ENCODE measurements around the gene DNAI4.
"Not testable (repeated sequence)": the region's sequence is repeated elsewhere in the genome, so short reads cannot be mapped to it uniquely, and the experiment has no call there.

Gene DNAI4

DNA sequence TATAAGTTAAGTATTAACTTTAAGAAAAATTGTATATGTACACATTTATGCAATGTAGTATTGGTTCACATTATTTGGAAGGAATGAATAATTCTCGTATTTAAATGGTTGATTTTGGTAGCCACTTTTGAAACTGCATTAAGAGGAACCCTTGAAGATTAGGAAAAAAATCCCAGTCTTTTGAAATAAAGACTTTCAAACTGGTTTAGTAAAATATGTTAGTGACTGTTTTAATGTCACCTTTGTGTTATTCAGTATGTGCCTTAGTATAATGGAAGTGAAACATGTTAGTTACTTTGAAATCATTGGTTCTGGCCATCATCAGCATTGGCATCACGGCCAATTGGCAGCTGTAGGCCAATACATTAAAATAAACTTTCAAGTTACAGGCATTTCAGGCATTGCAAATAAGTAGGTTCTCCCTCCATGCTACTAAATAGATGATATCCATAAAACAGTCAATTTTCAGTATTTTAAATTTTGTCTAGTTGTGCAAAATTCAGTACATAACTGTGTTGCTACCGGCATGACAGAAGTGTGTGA is 4.6 kb upstream of the DNAI4 start:
- no peak for DNase-seq (ENCODE audit: low read depth)

GRCh38 chr1:66927528-66927927 is 2.9 kb upstream of the DNAI4 start:
- DNase-seq (ENCODE audit: low read depth): no peak

DNA sequence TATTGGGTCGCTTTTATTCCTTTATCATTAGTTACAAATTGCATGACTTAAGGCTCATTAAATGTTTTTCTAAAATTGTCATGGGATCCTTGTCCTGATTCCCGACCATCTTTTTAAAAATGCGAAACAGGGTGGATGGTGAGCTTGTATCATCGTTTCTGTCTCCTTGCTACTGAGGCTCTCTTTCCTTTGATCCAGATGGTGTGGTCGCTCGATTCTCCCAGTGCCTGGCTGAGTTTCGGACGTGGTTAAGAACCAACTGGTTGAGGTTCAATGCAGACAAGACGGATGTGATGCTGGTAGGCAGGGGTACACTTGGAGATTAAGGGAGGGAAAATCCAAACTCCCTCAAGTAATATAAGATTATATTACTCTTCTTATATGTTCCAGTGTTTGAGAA is 1.3 kb upstream of the DNAI4 start:
- DNase-seq (ENCODE audit: low read depth): no peak

DNA sequence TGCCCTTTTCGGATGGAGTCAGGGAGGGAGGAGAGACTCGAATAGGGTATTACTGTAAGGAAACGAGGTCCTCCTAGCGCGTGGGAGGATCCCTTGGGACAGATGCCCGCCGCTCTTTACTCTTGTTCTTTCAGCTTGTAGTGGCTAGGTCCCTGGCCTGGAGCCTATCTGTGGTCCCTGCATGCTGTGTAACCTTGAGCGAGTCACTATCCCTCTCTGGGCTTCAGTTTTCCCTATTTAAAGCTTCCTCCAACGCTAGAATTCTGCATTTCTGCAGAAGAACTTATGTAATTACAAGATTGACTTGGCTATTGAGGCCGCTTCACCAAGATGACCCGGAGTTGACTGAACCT is 878 bp upstream of the DNAI4 start:
- no peak for DNase-seq (ENCODE audit: low read depth)

- DNase-seq (ENCODE audit: low read depth): no peak
Measured at GRCh38 chr1:66920543-66920942, 4.1 kb downstream of the DNAI4 start.

DNA sequence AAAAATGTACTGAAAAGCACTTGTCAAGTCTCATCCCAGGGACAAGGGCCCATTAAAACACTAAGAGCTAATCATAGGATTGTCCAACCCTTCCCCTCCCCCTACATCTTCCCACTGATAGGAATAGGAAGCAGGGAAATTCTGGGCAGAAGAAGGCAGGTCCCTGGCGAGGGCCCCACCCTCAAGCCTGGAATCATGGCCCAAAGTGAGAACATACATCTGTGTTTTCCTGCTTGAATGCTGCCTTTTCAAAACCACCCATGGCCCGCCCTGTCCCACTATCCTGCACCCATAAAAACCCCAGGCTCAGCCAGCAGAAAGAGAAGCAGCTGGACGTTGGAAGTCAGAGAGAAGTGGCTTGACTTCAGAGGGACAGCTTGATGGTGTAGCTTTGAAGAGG is 4.8 kb downstream of the DNAI4 start:
- no peak for DNase-seq (ENCODE audit: low read depth)

DNA sequence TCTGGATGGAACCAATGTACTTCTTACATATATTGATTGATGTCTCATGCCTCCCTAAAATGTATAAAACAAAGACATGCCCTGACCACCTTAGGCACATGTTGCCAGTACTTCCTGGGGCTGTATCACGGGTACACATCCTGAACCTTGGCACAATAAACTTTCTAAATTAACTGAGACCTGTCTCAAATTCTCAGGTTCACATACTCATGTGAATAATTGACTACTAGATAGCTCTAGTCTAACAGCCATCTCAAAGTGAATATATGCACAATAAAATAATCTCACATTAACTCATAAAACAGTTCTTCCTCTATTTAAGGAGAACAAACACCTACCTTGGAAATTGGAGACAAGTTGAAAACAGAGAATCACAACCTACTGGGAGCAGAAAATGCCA is 5.6 kb downstream of the DNAI4 start:
- DNase-seq (ENCODE audit: low read depth): no peak

GRCh38 chr1:66917476-66917875 is 7.2 kb downstream of the DNAI4 start:
- DNase-seq (ENCODE audit: low read depth): no peak

GRCh38 chr1:66916320-66916719 is 8.3 kb downstream of the DNAI4 start:
- no peak for DNase-seq (ENCODE audit: low read depth)

- not testable (repeated sequence) for DNase-seq (ENCODE audit: low read depth)
Measured at GRCh38 chr1:66915203-66915602, 9.5 kb downstream of the DNAI4 start.

GRCh38 chr1:66893712-66894111 is 30.9 kb downstream of the DNAI4 start:
- no peak for DNase-seq (ENCODE audit: low read depth)

DNA sequence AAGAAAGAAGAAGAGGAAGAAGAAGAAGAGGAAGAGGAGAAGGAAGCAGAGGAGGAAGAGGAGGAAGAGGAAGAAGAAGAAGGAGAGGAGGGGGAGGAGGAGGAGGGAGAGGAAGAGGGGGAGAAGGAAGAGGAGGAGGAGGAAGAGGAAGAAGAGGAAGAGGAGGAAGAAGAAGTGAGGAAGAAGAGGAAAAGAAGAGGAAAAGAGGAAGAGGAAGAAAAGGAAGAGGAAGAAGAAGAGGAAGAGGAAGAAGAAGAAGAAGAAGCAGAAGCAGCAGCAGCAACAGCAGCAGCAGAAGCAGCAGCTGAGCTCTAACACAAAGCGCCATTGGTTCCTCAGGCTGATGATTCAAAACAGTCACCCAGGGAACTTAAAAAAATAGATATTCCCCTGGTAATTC is 34.0 kb downstream of the DNAI4 start:
- DNase-seq (ENCODE audit: low read depth): no peak

DNA sequence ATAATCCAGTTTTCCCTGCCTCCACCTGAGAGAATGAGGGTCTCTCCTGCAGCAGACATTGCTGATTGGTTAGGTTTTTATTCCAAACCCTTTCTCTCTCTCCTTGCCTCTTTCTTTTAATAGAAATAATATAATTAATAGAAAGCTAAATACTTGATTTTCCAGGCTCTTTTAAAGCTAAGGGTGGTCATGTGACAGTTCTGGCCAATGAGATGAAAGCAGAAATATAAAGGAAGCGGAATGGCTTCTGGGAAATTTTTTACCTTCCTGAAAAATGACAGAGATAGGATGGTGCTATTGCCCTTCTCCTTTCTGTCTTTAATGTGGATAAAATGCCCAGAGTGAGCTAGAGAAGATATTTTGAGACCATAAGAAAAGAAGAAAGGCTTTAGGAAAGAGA is 35.6 kb downstream of the DNAI4 start:
- DNase-seq (ENCODE audit: low read depth): no peak

DNA sequence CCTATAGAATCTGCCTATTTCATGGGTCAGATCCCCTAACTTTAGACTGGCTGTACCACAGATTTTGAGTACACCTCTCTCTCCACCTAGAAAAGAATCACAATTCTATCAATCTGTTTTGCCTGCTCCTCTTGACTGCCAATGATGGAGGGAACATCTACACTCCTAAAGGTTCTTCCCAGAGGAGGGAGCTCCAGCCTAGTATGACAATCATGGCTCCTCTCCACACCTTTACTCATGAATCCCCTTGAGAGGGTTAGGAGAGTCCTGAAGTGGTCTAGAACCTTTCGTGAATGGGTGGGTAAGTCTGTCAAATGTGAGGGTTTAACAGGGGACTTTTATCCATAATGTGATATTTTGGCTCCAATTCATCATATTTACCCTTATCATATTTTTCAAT is 48.0 kb downstream of the DNAI4 start:
- DNase-seq (ENCODE audit: low read depth): no peak

- no peak for DNase-seq (ENCODE audit: low read depth)
Measured at GRCh38 chr1:66873111-66873510, 51.5 kb downstream of the DNAI4 start.

DNA sequence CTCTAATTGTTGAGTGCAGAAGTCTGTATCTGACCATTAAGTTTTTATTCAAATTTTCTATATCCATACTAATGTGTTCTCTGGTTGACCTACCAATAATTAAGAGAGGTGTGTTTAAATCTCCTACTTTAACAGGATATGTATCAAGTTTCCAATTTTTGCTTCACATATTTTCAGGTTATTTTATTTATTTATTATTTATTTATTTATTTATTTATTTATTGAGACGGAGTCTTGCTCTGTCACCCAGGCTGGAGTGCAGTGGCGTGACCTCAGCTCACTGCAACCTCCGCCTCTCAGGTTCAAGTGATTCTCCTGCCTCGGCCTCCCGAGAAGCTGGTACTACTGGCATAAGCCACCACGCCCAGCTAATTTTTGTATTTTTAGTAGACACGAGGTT is 52.6 kb downstream of the DNAI4 start:
- DNase-seq (ENCODE audit: low read depth): not testable (repeated sequence)

- DNase-seq (ENCODE audit: low read depth): no peak
Measured at GRCh38 chr1:66867501-66867900, 57.2 kb downstream of the DNAI4 start.

DNA sequence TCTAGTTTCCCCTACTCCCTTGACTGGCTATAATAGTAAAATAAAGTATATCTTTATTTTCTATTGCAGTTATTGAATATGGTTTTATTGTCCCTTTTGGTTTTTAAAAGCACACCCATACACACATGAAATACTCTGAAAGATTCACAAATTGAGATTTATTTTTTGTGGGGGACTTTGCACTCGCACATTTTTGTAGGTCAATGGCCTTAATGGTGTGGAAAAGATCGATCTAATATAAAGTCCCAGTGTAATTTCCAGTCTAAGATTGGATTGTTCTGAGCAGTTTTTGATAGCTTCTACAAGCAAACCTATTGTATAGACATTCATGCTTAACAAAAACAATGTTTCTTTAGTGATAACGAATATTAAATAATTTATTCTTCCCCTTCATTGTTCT is 64.1 kb downstream of the DNAI4 start:
- no peak for DNase-seq (ENCODE audit: low read depth)

DNA sequence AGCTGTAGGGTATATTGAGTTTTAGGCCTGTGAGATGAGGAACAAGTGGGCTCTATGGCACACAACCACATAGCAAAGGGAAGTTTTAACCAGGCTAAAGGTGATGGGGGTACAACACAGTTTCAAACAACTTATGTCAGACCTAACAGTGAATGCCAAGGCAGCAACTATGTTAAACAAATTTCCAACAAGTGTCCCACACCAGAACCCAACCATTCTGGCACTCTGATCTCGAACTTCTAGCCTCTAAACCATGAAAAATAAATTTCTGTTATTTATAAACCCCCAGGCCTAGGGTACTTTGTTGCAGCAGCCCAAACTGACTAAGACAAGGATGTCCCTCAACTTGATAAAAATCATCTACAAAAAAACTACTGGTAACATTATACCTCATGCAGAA is 71.3 kb downstream of the DNAI4 start:
- no peak for DNase-seq (ENCODE audit: low read depth)

GRCh38 chr1:66852870-66853269 is 71.8 kb downstream of the DNAI4 start:
- no peak for DNase-seq (ENCODE audit: low read depth)

GRCh38 chr1:66850989-66851388 is 73.7 kb downstream of the DNAI4 start:
- no peak for DNase-seq (ENCODE audit: low read depth)

- no peak for DNase-seq (ENCODE audit: low read depth)
Measured at GRCh38 chr1:66848193-66848592, 76.5 kb downstream of the DNAI4 start.

DNA sequence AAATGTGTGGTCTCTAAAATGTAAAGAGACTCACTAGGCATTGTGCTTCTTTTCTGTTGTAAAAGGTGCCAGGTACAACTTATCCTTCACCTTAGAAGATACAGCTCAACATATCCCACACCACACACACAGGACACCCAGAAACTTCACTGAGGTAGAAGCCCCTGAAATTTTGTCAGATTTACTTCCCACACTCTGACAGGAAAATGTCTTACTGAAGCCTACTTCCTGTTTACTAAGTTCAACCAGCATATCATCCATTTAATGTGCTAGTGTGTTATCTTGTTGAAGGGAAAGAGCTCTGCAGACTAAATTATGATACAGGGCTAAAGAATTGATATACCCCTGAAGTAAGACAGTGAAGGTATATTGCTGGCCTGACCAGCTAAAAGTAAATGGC is 83.7 kb downstream of the DNAI4 start:
- DNase-seq (ENCODE audit: low read depth): no peak

DNA sequence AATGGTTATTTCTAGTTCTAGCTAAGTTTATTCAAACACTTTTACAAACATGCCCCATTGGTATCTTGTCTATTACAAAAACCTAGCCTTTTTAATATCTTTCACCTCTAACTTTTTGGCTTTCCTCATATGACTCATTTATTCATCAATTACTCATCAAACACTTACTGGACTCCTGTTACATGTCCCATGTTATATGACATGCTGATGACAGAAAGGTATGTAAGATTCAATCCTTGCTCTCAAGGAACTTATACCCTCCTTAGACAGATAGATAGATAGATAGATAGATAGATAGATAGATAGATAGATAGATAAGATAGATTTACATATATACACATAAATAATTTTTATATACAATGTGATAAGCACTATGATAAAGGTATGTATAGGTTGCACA is 89.7 kb downstream of the DNAI4 start:
- no peak for DNase-seq (ENCODE audit: low read depth)

DNA sequence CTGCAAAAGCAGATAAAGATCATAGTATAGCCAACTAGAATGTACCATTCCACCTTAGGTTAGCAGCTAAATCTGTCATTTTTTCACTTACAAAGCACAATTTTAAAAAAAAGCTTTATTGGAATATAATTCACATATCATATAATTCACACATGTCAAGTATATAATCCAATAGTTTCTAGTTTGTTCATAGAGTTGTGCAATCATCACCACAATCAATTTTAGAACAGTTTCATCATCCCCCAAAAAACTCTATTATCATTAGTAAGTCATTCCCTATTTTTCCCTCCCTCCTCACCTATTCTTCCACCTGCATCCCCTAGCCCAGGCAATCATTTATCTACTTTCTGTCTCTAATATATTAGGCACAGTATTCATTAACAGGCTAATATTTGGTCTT is 91.5 kb downstream of the DNAI4 start:
- DNase-seq (ENCODE audit: low read depth): no peak
